Ishikawa (cell line): ENCODE measurements around the gene CORO2B.

Source experiments
- CEBPB ChIP-seq: IDR thresholded peaks from 2 replicates; pipeline ENCODE4 v1.6.1; 2012
- CREB1 ChIP-seq: IDR thresholded peaks from 2 replicates; pipeline ENCODE4 v1.6.1; 2012; ENCODE audit warnings: low read depth
- EGR1 ChIP-seq: IDR thresholded peaks from 2 replicates; pipeline ENCODE4 v1.6.1; 2012
- EP300 ChIP-seq: IDR thresholded peaks from 2 replicates; pipeline ENCODE4 v1.6.1; 2012; ENCODE audit warnings: borderline replicate concordance
- FOXM1 ChIP-seq: IDR thresholded peaks from 2 replicates; pipeline ENCODE4 v1.6.1; 2012; ENCODE audit warnings: low read depth, borderline replicate concordance
- MAX ChIP-seq: IDR thresholded peaks from 2 replicates; pipeline ENCODE4 v1.6.1; 2012
- NFIC ChIP-seq: IDR thresholded peaks from 2 replicates; pipeline ENCODE4 v1.6.1; 2012
- RAD21 ChIP-seq: IDR thresholded peaks from 2 replicates; pipeline ENCODE4 v1.6.1; 2012; ENCODE audit warnings: low read depth
- REST ChIP-seq: IDR thresholded peaks from 2 replicates; pipeline ENCODE4 v1.6.1; 2012; ENCODE audit warnings: low read depth, mild to moderate bottlenecking
- TAF1 ChIP-seq: IDR thresholded peaks from 2 replicates; pipeline ENCODE4 v1.6.1; 2012; ENCODE audit warnings: low read depth, mild to moderate bottlenecking
- TCF12 ChIP-seq: IDR thresholded peaks from 2 replicates; pipeline ENCODE4 v1.6.1; 2012; ENCODE audit warnings: low read depth
- TEAD4 ChIP-seq: IDR thresholded peaks from 2 replicates; pipeline ENCODE4 v1.6.1; 2012
- USF1 ChIP-seq: IDR thresholded peaks from 2 replicates; pipeline ENCODE4 v1.6.1; 2012
- YY1 ChIP-seq: IDR thresholded peaks from 2 replicates; pipeline ENCODE4 v1.6.1; 2012; ENCODE audit warnings: low read depth
- ZBTB7A ChIP-seq: IDR thresholded peaks from 2 replicates; pipeline ENCODE4 v1.6.1; 2012; ENCODE audit warnings: low read depth

CORO2B gene

GRCh38 chr15:68733666-68734065 is 154.9 kb downstream of the CORO2B start:
- TF ChIP-seq YY1, result no peak
- TF ChIP-seq MAX, result no peak
- no peak for TF ChIP-seq ZBTB7A
- no peak for TF ChIP-seq TAF1
- no peak for TF ChIP-seq TEAD4
- TF ChIP-seq TCF12, result no peak
- TF ChIP-seq RAD21, result no peak
- TF ChIP-seq REST, result no peak

GRCh38 chr15:68734352-68734751 is 155.6 kb downstream of the CORO2B start:
- TF ChIP-seq EGR1 (no peak), TEAD4 (no peak), TCF12 (no peak)

GRCh38 chr15:68734881-68735280 is 156.1 kb downstream of the CORO2B start:
- TF ChIP-seq YY1 (no peak), MAX (no peak), EP300 (no peak), TCF12 (no peak), TEAD4 (no peak), FOXM1 (no peak), RAD21 (no peak), ZBTB7A (no peak), USF1 (no peak), TAF1 (no peak), CEBPB (no peak), EGR1 (no peak), NFIC (no peak), REST (no peak), CREB1 (no peak)

GRCh38 chr15:68735610-68736009 is 156.8 kb downstream of the CORO2B start:
- TF ChIP-seq YY1 (no peak), MAX (no peak), FOXM1 (no peak), TEAD4 (no peak), EP300 (no peak), EGR1 (no peak), RAD21 (no peak), TAF1 (no peak)

- TF ChIP-seq EGR1 (no peak), USF1 (no peak), TCF12 (no peak)
These were observed 160.7 kb downstream of the CORO2B start for GRCh38 chr15:68739390-68740080.

- no peak for TF ChIP-seq TAF1
- no peak for TF ChIP-seq EGR1
- no peak for TF ChIP-seq TCF12
- TF ChIP-seq ZBTB7A, result no peak
- TF ChIP-seq YY1, result no peak
- no peak for TF ChIP-seq USF1
- no peak for TF ChIP-seq CREB1
- no peak for TF ChIP-seq RAD21
- TF ChIP-seq FOXM1, result no peak
- no peak for TF ChIP-seq MAX
- TF ChIP-seq NFIC, result no peak
These were observed 164.5 kb downstream of the CORO2B start for GRCh38 chr15:68743256-68743655.
